OCI-LY3 (cell line): ENCODE measurements around the gene COL20A1.

ENCODE experiments used
- H2AFZ ChIP-seq: fragments of 200-600, 300-600 bp; shearing (Covaris generic); 2 replicates; pipeline ENCODE4 v1.6.0; 2014; ENCODE audit warnings: antibody characterized with exemption, low read depth, low read length
- H3K27ac ChIP-seq: fragments of 200-600, 300-600 bp; sonication (generic); 2 replicates; pipeline ENCODE4 v1.5.1; 2014; ENCODE audit warnings: mild to moderate bottlenecking, low read length, moderate library complexity, mixed read lengths
- H3K27me3 ChIP-seq: fragments of 200-600, 300-600 bp; sonication (generic); 2 replicates; pipeline ENCODE4 v1.6.1; 2014; ENCODE audit warnings: low read depth, low read length, mixed read lengths
- H3K36me3 ChIP-seq: fragments of 200-600, 300-600 bp; sonication (generic); replicated peaks from 2 replicates; pipeline ENCODE3; 2014; ENCODE audit warnings: low read depth, low read length, mixed read lengths
- H3K4me1 ChIP-seq: fragments of 300-600, 200-600 bp; sonication (generic); 2 replicates; pipeline ENCODE4 v1.6.1; 2014; ENCODE audit warnings: low read length, mixed read lengths
- H3K4me2 ChIP-seq: fragments of 200-600, 300-600 bp; sonication (generic); 2 replicates; pipeline ENCODE4 v1.6.1; 2014; ENCODE audit warnings: low read length, mixed read lengths
- H3K4me3 ChIP-seq: fragments of 300-600, 200-600 bp; sonication (generic); 2 replicates; pipeline ENCODE4 v1.5.1; 2014; ENCODE audit warnings: antibody characterized with exemption, mild to moderate bottlenecking, low read length, moderate library complexity
- H3K79me2 ChIP-seq: fragments of 300-600, 200-600 bp; shearing (Covaris generic); 2 replicates; pipeline ENCODE4 v1.6.1; 2014; ENCODE audit warnings: mild to moderate bottlenecking, low read length, mixed read lengths
- H3K9ac ChIP-seq: fragments of 300-600, 200-600 bp; shearing (Covaris generic); 2 replicates; pipeline ENCODE4 v1.6.0; 2014; ENCODE audit warnings: mild to moderate bottlenecking, low read length, moderate library complexity
- H3K9me3 ChIP-seq: fragments of 200-600, 300-600 bp; shearing (Covaris generic); 2 replicates; pipeline ENCODE4 v1.6.1; 2014; ENCODE audit warnings: low read length, mixed read lengths; ENCODE audit not compliant: insufficient read depth
- H4K20me1 ChIP-seq: fragments of 200-600, 300-600 bp; sonication (generic); 2 replicates; pipeline ENCODE4 v1.6.1; 2016; ENCODE audit warnings: low read length, mixed read lengths; ENCODE audit not compliant: insufficient read depth
- EZH2phosphoT487 ChIP-seq: fragments of 200-600 bp; shearing (Covaris generic); IDR thresholded peaks from 2 replicates; pipeline ENCODE4 v1.6.1; 2018; ENCODE audit warnings: antibody characterized with exemption, mixed run types, low read depth
- TF ChIP-seq, protein P1 (sequence below): fragments of 200-600, 300-600 bp; sonication (generic); IDR thresholded peaks from 2 replicates; pipeline ENCODE4 v1.5.1; 2014; ENCODE audit warnings: antibody characterized with exemption, low read length, low read depth

The COL20A1 gene

DNA sequence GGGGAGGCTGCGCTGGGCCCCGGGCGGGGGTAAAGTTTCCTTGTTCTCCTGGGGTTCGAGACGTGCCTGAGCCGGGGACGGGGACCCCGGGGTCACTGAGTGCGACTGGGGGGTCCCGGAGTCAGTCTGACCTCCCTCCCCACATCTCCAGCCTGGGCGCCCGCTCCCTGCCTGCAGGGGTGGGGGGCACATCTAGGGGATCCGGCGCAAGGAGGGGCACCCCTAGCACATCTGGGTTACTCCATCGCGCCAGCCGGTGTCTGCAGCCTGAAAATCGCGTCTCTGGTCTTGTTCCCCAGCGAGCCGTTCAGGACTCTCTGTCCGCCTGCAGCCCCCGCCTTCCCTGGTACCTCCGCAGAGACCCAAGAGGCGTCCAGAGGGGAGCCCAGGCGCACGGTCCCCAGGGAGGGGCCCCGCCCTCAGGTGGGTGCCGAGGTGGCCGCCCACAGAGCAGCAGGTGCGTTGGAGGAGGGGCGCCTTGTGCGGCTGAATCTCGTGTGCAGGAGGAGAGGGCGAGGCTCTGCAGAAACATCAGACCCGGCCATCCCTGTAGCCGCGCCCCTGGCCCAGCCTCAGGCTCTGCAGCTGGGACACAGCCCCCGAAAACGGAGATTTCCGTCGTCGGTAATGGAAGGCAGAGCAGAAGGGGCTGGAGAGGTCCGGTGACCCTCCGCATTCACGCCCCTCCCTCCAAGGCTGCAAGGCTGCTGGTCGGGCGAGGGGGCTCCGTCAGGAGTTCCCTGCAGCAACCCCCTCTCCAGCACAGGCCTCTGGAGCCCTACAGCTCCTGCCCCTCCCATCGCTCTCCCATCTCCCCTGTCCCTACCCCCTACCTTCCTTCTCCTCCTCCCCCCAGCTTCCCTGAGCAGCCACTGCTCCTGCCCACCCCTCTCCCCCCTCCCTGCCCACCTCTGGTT is 68.8 kb downstream of the COL20A1 start:
- Histone ChIP-seq H3K27ac (no peak overlapping the region), H3K4me2 (no peak overlapping the region), H3K9ac (no peak overlapping the region), H3K4me1 (no peaks in the 10 kb centered on the region), H3K9me3 (no peaks in the 10 kb centered on the region), H2AFZ (no peak overlapping the region), H3K36me3 (no peaks in the 10 kb centered on the region), H3K27me3 (no peaks in the 10 kb centered on the region), H3K79me2 (no peaks in the 10 kb centered on the region), H4K20me1 (no peaks in the 10 kb centered on the region), H3K4me3 (no peak overlapping the region)
- no peak for TF ChIP-seq EZH2phosphoT487
- TF ChIP-seq, protein P1, sequence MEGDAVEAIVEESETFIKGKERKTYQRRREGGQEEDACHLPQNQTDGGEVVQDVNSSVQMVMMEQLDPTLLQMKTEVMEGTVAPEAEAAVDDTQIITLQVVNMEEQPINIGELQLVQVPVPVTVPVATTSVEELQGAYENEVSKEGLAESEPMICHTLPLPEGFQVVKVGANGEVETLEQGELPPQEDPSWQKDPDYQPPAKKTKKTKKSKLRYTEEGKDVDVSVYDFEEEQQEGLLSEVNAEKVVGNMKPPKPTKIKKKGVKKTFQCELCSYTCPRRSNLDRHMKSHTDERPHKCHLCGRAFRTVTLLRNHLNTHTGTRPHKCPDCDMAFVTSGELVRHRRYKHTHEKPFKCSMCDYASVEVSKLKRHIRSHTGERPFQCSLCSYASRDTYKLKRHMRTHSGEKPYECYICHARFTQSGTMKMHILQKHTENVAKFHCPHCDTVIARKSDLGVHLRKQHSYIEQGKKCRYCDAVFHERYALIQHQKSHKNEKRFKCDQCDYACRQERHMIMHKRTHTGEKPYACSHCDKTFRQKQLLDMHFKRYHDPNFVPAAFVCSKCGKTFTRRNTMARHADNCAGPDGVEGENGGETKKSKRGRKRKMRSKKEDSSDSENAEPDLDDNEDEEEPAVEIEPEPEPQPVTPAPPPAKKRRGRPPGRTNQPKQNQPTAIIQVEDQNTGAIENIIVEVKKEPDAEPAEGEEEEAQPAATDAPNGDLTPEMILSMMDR, result no peak

DNA sequence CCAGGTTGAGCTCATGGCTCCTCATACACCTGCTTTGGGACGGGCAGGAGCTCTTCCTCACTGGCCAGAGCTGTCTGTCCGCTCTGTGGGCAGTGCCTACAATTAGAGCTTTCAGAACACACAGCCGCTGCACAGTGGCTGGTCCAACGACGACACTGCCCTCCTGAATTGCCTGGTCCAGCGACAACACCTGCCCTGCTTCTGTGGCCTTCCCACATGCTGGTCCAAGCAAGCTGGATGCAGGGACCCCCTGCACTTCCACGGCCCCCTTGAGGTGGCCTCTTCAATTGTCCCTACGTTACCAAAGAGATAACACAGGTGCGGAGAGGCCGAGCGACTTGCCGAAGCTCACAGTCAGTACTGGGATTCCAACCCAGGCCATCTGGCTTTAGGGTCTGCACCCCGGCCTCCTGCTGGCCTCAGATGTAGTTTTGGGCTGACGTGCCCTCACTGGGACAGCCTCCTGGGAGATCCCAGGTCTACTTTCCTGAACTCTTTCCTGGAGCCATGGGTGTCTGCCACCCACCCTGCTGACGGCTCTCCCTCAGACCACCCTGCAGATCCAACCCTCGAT is 69.5 kb downstream of the COL20A1 start:
- Histone ChIP-seq H3K4me3 (no peak overlapping the region), H3K27ac (no peak overlapping the region), H2AFZ (no peak overlapping the region), H3K9me3 (no peaks in the 10 kb centered on the region), H3K27me3 (no peaks in the 10 kb centered on the region), H3K36me3 (no peaks in the 10 kb centered on the region), H4K20me1 (no peaks in the 10 kb centered on the region), H3K79me2 (no peaks in the 10 kb centered on the region), H3K4me1 (no peaks in the 10 kb centered on the region), H3K9ac (no peak overlapping the region), H3K4me2 (no peak overlapping the region)
- TF ChIP-seq EZH2phosphoT487, result no peak
- TF ChIP-seq, protein P1, result no peak

DNA sequence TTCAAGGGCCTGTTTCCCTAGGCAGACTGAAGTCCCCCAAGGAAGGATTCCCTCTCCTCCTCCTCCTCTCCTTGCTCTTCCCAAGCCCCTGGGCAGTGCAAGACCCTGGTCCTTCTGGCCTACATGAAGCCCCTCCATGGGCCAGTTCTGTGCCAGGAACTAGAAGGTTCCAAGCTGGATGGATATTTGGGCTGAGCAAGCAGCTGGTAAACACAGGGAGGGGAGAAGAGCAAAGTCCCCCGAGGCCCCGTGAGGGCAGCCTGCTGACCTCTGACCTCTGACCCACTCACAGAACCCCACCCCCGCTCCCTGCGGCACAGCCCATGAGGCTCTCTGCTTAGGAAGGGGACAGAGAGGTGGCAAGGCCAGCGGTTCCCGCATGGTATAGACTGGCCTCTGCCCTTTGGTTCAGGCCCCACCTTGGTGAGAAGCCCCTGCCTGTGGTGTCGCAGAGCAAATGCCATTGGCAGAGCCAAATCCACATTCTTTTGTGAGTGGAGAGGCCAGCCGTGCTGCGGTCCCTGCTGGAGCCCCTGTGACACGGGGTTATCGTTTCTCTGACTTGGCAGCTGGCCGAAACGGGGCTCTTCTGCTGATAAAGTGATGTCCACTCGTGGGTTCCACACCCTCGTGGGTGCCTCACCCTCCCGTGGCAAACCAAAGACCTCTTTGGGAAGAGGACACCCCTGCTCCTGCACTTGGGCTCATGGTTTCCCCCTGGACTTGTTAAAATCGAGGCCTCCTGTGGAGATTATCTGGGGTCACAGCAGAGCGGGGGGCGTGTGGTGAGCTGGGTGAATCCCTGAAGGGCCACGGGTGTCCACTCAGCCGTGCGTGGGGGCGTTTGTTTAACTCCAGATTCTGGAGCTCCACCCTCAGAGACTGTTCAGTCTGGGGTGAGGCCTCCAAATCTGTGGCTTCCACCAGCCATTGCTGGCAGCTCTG is 70.3 kb downstream of the COL20A1 start:
- Histone ChIP-seq H3K36me3 (no peaks in the 10 kb centered on the region), H3K27me3 (no peaks in the 10 kb centered on the region), H2AFZ (no peak overlapping the region), H3K4me2 (no peak overlapping the region), H4K20me1 (no peaks in the 10 kb centered on the region), H3K4me3 (no peak overlapping the region), H3K9me3 (no peaks in the 10 kb centered on the region), H3K27ac (no peak overlapping the region), H3K4me1 (no peaks in the 10 kb centered on the region), H3K79me2 (no peaks in the 10 kb centered on the region), H3K9ac (no peak overlapping the region)
- no peak for TF ChIP-seq EZH2phosphoT487
- TF ChIP-seq, protein P1, result no peak
